ENCODE measurements around the gene GYPA.
"Not testable (repeated sequence)": the region's sequence is repeated elsewhere in the genome, so short reads cannot be mapped to it uniquely, and the experiment has no call there.

The GYPA gene

DNA sequence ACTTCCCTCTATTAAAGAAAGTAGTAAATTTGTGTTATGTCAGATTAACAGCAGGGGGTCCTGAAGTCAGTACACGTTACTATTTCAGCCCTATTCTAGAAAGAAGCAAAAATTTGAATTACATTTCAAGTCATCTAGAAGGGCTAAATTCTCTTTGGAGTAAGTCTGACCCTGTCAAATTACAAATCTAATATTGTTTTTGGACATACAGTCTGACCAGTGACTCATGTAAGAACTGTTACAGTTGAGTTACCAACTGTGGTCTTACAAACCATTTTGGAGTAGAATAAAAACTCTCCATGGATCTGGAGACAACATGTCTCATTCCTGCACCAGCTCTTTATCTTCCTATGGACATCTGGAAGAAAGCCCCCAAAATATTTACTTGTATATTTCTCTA is 36.0 kb upstream of the GYPA start:
- no peak for TF ChIP-seq ZFX (IDR thresholded peaks at IDR 0.05)
- H3K27ac ChIP-seq: no peak overlapping the region

GRCh38 chr4:144174401-144175067 is 34.0 kb upstream of the GYPA start:
- TF ChIP-seq, protein P1, sequence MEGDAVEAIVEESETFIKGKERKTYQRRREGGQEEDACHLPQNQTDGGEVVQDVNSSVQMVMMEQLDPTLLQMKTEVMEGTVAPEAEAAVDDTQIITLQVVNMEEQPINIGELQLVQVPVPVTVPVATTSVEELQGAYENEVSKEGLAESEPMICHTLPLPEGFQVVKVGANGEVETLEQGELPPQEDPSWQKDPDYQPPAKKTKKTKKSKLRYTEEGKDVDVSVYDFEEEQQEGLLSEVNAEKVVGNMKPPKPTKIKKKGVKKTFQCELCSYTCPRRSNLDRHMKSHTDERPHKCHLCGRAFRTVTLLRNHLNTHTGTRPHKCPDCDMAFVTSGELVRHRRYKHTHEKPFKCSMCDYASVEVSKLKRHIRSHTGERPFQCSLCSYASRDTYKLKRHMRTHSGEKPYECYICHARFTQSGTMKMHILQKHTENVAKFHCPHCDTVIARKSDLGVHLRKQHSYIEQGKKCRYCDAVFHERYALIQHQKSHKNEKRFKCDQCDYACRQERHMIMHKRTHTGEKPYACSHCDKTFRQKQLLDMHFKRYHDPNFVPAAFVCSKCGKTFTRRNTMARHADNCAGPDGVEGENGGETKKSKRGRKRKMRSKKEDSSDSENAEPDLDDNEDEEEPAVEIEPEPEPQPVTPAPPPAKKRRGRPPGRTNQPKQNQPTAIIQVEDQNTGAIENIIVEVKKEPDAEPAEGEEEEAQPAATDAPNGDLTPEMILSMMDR (conservative IDR thresholded peaks at IDR 0.05): peak; percentile 53
- TF ChIP-seq ZFX (IDR thresholded peaks at IDR 0.05): no peak
- H3K27ac ChIP-seq: no peak overlapping the region

DNA sequence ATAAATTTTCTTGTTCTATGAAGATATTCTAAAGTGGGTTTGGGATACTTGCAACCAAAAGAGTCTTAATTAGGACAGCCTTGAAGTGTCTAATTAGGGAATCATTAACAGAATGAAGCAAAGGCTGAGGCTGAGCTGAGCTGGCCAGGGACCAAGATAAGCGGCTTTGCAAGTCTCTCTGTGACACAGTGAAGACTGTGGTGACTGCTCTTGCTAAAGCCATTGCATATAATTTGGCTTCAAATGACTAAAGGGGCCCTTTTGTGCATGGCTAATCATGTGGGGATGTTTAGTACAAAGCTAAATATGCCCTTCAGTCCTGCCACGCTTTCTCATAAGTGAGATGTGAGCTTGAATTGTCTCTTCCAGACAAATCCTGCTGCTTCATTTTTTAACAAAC is 31.2 kb upstream of the GYPA start:
- no peak overlapping the region for H3K27ac ChIP-seq
- TF ChIP-seq, protein P1 (conservative IDR thresholded peaks at IDR 0.05): no peak
- TF ChIP-seq ZFX (IDR thresholded peaks at IDR 0.05): no peak

DNA sequence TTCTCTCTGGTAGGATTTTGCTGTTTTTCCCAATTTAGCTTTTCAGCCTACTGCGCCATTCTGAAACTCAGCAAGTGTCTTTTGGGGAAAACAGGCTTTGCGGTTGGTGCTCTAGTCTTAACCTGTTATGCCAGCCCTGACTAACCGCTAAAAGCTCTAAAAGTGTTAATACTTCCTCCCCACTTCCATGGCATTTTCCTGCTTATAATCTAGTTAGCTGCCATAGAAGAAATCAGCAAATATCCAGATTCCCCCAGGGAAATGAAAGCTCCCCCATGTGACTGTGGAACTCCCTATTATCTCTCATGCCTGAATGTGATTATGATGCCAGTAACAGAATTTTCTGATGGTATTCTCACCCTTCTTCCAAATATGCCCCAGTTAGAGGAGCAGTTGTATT is 28.7 kb upstream of the GYPA start:
- H3K27ac ChIP-seq: no peak overlapping the region
- TF ChIP-seq, protein P1 (conservative IDR thresholded peaks at IDR 0.05): no peak
- no peak for TF ChIP-seq ZFX (IDR thresholded peaks at IDR 0.05)

DNA sequence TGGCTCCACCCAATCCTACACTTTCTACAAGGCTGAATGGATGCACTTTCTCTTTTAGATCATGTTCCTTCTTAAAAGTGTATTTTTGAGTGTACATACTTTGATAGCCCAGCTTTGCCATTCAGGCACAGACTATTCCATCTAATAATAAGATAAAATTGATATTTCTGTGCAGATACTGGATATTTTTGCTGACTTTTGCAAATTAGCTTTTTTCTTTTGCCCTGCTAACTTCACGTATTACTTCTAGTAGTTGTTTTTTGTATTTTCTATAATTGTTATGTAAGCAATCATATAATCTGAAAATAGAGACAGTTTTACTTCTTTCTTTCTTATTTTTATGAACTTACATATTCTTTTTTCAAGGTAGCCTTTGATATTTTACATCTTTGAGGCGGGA is 13.5 kb upstream of the GYPA start:
- no peak overlapping the region for H3K27ac ChIP-seq
- TF ChIP-seq, protein P1 (conservative IDR thresholded peaks at IDR 0.05): no peak
- TF ChIP-seq ZFX (IDR thresholded peaks at IDR 0.05): no peak

DNA sequence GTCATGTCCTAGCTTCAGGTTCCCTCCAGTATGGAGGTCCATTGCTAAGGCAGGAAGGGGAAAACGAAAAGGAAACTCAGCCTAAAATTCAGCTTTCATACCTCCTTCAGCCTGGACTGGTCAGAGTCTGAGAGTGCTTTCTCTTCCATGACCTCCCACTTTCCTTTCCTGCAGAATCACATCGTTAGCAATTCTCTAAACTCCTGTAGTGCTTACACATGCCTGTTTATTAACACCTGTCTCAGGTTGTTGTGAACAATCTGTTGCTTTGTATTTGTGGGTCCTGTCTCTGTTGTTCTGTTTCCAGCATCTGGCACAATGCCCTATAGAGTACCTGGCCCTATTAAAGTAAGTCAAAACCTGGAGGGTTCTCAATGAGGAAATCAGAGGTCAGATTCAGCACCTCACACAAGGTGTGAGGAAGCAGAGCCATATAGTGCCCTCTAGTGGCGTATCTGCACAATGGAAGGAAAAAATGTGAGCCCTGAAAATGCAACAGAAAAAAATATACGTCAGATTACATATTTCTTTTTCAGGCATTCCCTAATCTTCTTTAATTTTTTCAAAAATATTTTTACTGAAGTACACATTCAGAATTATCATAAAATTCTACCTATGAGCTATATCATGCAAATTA is 2.3 kb upstream of the GYPA start:
- not testable (repeated sequence) for H3K27ac ChIP-seq
- TF ChIP-seq, protein P1 (conservative IDR thresholded peaks at IDR 0.05): peak; percentile 78

- no peak overlapping the region for H3K27ac ChIP-seq
- no peak for TF ChIP-seq ZFX (IDR thresholded peaks at IDR 0.05)
- TF ChIP-seq, protein P1 (conservative IDR thresholded peaks at IDR 0.05): no peak
These were observed 975 bp upstream of the GYPA start for GRCh38 chr4:144141493-144141892.

GRCh38 chr4:144139991-144140390 is 527 bp downstream of the GYPA start:
- not testable (repeated sequence) for H3K27ac ChIP-seq

- H3K27ac ChIP-seq: not testable (repeated sequence)
These were observed 971 bp downstream of the GYPA start for GRCh38 chr4:144139547-144139946.

DNA sequence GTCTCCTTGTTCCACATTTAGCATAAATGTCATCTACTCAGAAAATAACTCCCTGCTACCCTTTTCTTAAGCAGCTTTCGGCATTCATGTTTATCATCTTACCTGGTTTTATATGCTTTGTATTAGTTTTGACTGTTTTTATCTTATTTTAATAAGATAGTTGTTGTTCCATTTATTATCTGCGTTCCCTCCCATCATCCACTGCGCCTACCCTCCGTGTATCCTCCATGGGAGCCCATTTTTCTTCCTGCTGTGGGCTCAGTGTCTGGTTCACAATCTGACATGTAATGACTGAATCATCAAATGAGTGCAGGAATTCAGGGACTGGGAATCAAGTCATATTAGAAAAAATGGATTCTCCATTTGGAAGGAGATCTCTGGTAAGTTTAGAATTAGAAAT is 2.3 kb downstream of the GYPA start:
- H3K27ac ChIP-seq: not testable (repeated sequence)

DNA sequence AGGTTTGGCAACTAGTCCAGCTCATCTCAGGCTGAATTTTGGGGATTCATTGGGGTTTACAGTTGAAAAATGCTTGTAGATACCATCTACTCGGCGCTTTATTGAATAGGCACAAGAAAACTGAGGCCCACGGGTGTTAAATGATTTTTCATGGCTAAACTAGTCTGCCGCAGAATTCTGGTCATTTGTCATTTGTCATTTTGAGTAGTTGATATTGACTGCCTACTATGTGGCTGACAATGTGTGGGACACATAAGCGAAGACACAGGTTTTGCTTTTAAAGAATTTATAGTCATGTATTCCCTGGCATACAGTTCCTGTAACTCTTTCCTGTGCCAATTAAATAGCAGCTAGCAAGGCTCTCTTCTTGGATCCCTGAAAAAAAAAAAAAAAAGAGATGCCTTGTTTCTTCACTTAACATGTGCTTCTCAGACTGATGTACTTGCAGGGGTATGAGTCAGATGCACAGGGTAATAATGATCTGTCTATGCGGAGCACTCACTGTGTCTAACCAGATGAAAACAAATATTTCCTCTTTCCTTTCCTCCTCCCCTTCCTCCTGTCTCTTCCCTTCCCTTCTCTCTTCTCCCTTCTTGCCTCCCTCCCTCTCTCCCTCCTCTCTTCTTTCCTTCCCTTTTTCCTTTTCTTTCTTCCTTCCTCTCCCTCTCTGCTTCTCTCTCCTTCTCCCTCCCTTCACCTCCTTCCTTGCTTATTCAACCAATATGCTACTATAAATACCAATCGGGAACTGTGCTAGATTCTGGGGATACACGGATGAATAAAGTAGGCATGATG is 3.2 kb downstream of the GYPA start:
- not testable (repeated sequence) for H3K27ac ChIP-seq

DNA sequence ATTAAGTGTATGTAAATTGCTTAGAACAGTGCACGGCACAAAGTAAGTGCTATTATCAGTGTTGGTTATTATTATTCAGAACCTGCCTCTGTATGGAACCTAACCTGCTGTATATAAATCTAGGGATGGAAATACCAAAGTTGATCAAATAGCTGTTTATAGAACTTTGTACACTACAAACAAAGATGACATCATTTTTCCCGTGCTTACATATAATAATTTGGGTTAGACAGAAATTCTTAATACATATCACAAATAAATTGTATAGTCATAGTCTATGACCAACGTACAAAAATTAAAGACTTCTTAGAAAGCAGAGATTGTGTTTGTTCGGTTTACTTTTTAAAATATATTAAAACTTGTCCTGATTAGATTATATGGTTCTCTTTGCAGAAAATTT is 4.3 kb downstream of the GYPA start:
- H3K27ac ChIP-seq: not testable (repeated sequence)

- not testable (repeated sequence) for H3K27ac ChIP-seq
These were observed 10.4 kb downstream of the GYPA start for GRCh38 chr4:144130167-144130566.
